ENCODE data around the gene METTL6. TPM values are rescaled to one million over a fixed set of nuclear protein-coding genes. Genes with fewer than 3 reads are reported as not detected.
"Not testable (repeated sequence)": the region's sequence is repeated elsewhere in the genome, so short reads cannot be mapped to it uniquely, and the experiment has no call there.

The METTL6 gene
- total RNA-seq, 1 experiment from 2014 or later: 26.7 TPM

- intact Hi-C loops (cut with micrococcal nuclease): loop anchor here (2.0 kb wide), 1 partner anchor 295 kb away; no protein-coding TSS in a partner anchor
- no TSS peak for BruUV-seq (replicated peaks)
- no peak overlapping the region for H3K27ac Mint-ChIP-seq (ENCODE audit: low read depth, unreplicated experiment)
- no peaks in the 10 kb centered on the region for H3K36me3 Mint-ChIP-seq (ENCODE audit: insufficient read depth, unreplicated experiment)
- ChIA-PET CTCF (interaction anchor here (0.7 to 3.7 kb wide), 5 partner anchors 10 to 232 kb away, joined by 3 to 107 read pairs (median 10); no protein-coding TSS in a partner anchor), POLR2A (no interaction called here)
- no peak for DNase-seq (ENCODE audit: unreplicated experiment)
- H3K9me3 Mint-ChIP-seq (ENCODE audit: unreplicated experiment): no peaks in the 10 kb centered on the region
- H3K4me3 Mint-ChIP-seq (ENCODE audit: unreplicated experiment): no peak overlapping the region
- TF ChIP-seq CTCF (IDR thresholded peaks at IDR 0.05; ENCODE audit: unreplicated experiment): no peak
- H3K4me1 Mint-ChIP-seq (ENCODE audit: insufficient read depth, unreplicated experiment): no peaks in the 10 kb centered on the region
- H3K27me3 Mint-ChIP-seq (ENCODE audit: insufficient read depth, unreplicated experiment): no peaks in the 10 kb centered on the region
Observed at GRCh38 chr3:15403965-15404364, 23.4 kb downstream of the METTL6 start.

- Mint-ChIP-seq H3K27ac (ENCODE audit: low read depth, unreplicated experiment) (no peak overlapping the region), H3K4me3 (ENCODE audit: unreplicated experiment) (no peak overlapping the region), H3K4me1 (ENCODE audit: insufficient read depth, unreplicated experiment) (no peaks in the 10 kb centered on the region), H3K36me3 (ENCODE audit: insufficient read depth, unreplicated experiment) (no peaks in the 10 kb centered on the region), H3K9me3 (ENCODE audit: unreplicated experiment) (no peaks in the 10 kb centered on the region), H3K27me3 (ENCODE audit: insufficient read depth, unreplicated experiment) (no peaks in the 10 kb centered on the region)
- intact Hi-C loops (cut with micrococcal nuclease): no loop called here
- BruUV-seq (replicated peaks): no TSS peak
- ChIA-PET CTCF (interaction anchor here (1.1 to 3.7 kb wide), 2 partner anchors 136 to 199 kb away, joined by 3 to 107 read pairs; no protein-coding TSS in a partner anchor), POLR2A (no interaction called here)
- DNase-seq (ENCODE audit: unreplicated experiment): no peak
- TF ChIP-seq CTCF (IDR thresholded peaks at IDR 0.05; ENCODE audit: unreplicated experiment): no peak
Observed at GRCh38 chr3:15403495-15403894, 23.8 kb downstream of the METTL6 start.

- no peak overlapping the region for H3K27ac Mint-ChIP-seq (ENCODE audit: low read depth, unreplicated experiment)
- DNase-seq (ENCODE audit: unreplicated experiment): no peak
- ChIA-PET POLR2A (no interaction called here), CTCF (no interaction called here)
- H3K27me3 Mint-ChIP-seq (ENCODE audit: insufficient read depth, unreplicated experiment): no peaks in the 10 kb centered on the region
- H3K4me3 Mint-ChIP-seq (ENCODE audit: unreplicated experiment): no peak overlapping the region
- no peaks in the 10 kb centered on the region for H3K36me3 Mint-ChIP-seq (ENCODE audit: insufficient read depth, unreplicated experiment)
- TF ChIP-seq CTCF (IDR thresholded peaks at IDR 0.05; ENCODE audit: unreplicated experiment): no peak
- no peaks in the 10 kb centered on the region for H3K4me1 Mint-ChIP-seq (ENCODE audit: insufficient read depth, unreplicated experiment)
- no peaks in the 10 kb centered on the region for H3K9me3 Mint-ChIP-seq (ENCODE audit: unreplicated experiment)
- intact Hi-C loops (cut with micrococcal nuclease): no loop called here
- BruUV-seq (replicated peaks): no TSS peak
Observed at GRCh38 chr3:15401936-15402335, 25.4 kb downstream of the METTL6 start.

GRCh38 chr3:15399970-15400369 lies 27.4 kb downstream of the METTL6 start:
- Mint-ChIP-seq H3K4me3 (ENCODE audit: unreplicated experiment) (no peak overlapping the region), H3K36me3 (ENCODE audit: insufficient read depth, unreplicated experiment) (no peaks in the 10 kb centered on the region), H3K4me1 (ENCODE audit: insufficient read depth, unreplicated experiment) (no peaks in the 10 kb centered on the region), H3K27me3 (ENCODE audit: insufficient read depth, unreplicated experiment) (no peaks in the 10 kb centered on the region), H3K9me3 (ENCODE audit: unreplicated experiment) (no peaks in the 10 kb centered on the region), H3K27ac (ENCODE audit: low read depth, unreplicated experiment) (no peak overlapping the region)
- no peak for TF ChIP-seq CTCF (IDR thresholded peaks at IDR 0.05; ENCODE audit: unreplicated experiment)
- intact Hi-C loops (cut with micrococcal nuclease): no loop called here
- POLR2A ChIA-PET: interaction anchor here (0.7 to 1.1 kb wide), 4 partner anchors 22 to 410 kb away, joined by 3 read pairs; no protein-coding TSS in a partner anchor
- no peak for DNase-seq (ENCODE audit: unreplicated experiment)
- CTCF ChIA-PET: interaction anchor here (0.7 to 1.8 kb wide), 4 partner anchors 20 to 182 kb away, joined by 3 to 13 read pairs (median 6); no protein-coding TSS in a partner anchor
- no TSS peak for BruUV-seq (replicated peaks)

DNA sequence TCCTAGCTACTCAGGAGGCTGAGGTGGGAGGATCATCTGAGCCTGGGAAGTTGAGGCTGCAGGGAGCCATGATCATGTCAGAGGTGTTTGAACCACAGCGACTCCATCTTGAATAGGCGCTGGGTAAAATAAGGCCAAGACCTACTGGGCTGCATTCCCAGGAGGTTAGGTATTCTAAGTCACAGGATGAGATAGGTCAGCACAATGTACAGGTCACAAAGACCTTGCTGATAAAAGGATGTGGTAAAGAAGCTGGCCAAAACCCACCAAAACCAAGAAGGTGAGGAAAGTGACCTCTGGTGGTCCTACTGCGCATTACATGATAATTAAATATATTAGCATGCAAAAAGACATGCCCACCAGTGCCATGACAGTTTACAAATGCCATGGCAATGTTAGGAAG lies 28.6 kb downstream of the METTL6 start:
- intact Hi-C loops (cut with micrococcal nuclease); H3K9me3 Mint-ChIP-seq (ENCODE audit: unreplicated experiment); DNase-seq (ENCODE audit: unreplicated experiment); H3K4me1 Mint-ChIP-seq (ENCODE audit: insufficient read depth, unreplicated experiment); BruUV-seq (replicated peaks); POLR2A ChIA-PET; H3K4me3 Mint-ChIP-seq (ENCODE audit: unreplicated experiment); H3K36me3 Mint-ChIP-seq (ENCODE audit: insufficient read depth, unreplicated experiment); H3K27me3 Mint-ChIP-seq (ENCODE audit: insufficient read depth, unreplicated experiment); H3K27ac Mint-ChIP-seq (ENCODE audit: low read depth, unreplicated experiment): not testable (repeated sequence)
- CTCF ChIA-PET: interaction anchor here (0.6 to 0.8 kb wide), 2 partner anchors 141 to 279 kb away, joined by 3 read pairs; no protein-coding TSS in a partner anchor

GRCh38 chr3:15393252-15393651 lies 34.1 kb downstream of the METTL6 start:
- H3K4me1 Mint-ChIP-seq (ENCODE audit: insufficient read depth, unreplicated experiment); POLR2A ChIA-PET; DNase-seq (ENCODE audit: unreplicated experiment); H3K9me3 Mint-ChIP-seq (ENCODE audit: unreplicated experiment); BruUV-seq (replicated peaks); intact Hi-C loops (cut with micrococcal nuclease); H3K4me3 Mint-ChIP-seq (ENCODE audit: unreplicated experiment); H3K36me3 Mint-ChIP-seq (ENCODE audit: insufficient read depth, unreplicated experiment); H3K27ac Mint-ChIP-seq (ENCODE audit: low read depth, unreplicated experiment); H3K27me3 Mint-ChIP-seq (ENCODE audit: insufficient read depth, unreplicated experiment): not testable (repeated sequence)
- CTCF ChIA-PET: interaction anchor here (1.0 kb wide), 1 partner anchor 12 kb away, joined by 3 read pairs; no protein-coding TSS in a partner anchor

Data from MCF 10A (cell line).